Effector CD4-positive, alpha-beta T cell (primary cell): ENCODE results near the gene DNM1.

Experiments
- DNase-seq: peaks from one replicate; pipeline ENCODE4 v3.0.0-alpha.2; 2020

DNM1 gene

GRCh38 chr9:128280084-128280622, 77.0 kb downstream of the DNM1 start:
- no peak for DNase-seq

GRCh38 chr9:128282500-128282899, 79.3 kb downstream of the DNM1 start:
- DNase-seq: no peak

GRCh38 chr9:128285033-128285784, 82.0 kb downstream of the DNM1 start:
- no peak for DNase-seq

DNA sequence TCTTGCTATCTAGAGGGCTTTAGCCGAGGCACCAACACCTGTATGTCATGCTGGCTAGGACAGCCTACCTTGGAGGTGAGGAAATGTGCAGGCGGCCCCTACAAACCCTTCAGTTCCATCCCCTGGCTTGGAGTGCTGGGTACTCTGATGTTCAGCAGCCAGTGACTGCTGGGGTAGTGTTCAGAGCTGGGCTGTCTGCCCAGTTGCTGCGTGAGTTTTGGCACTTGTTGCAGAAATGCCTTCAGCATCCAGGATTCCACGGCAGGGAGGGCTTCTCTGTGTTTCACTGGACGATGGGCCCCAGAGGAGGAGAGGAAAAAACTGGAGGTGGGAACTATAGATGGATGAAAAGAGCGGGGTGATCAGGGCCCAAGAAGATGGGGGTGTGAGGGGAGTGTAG, 83.3 kb downstream of the DNM1 start:
- DNase-seq: no peak

- no peak for DNase-seq
These were observed 85.3 kb downstream of the DNM1 start for GRCh38 chr9:128288273-128289004.

- DNase-seq: no peak
These were observed 88.8 kb downstream of the DNM1 start for GRCh38 chr9:128292009-128292408.

- no peak for DNase-seq
These were observed 89.9 kb downstream of the DNM1 start for GRCh38 chr9:128293091-128293490.

GRCh38 chr9:128294142-128294541, 91.0 kb downstream of the DNM1 start:
- DNase-seq: no peak

- DNase-seq: no peak
These were observed 93.4 kb downstream of the DNM1 start for GRCh38 chr9:128296340-128297220.

DNA sequence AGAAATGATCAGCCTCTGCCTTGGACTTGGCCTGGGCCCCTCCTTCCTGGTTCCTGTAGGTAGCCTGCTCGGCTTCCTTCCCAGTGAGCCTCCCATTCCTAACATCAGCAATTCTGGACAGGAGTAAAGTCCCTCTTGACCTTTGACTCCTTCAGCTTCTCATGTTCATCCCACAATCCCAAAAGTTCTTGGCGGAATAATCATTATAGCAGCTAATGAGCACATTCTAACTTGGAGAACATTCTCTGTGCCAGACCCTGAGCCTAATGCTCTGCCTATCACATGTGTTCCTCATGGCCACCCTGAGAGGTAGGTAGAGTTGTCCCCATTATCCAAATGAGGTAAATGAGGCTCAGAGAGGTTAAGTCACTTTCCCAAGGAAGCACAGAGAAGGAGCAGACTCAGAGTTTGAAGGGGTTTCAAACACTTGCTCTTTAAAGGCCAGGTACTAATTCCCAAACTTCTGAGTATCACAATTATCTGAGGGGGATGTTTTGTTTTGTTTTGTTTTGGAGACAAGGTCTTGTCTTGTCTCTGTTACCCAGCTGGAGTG, 94.1 kb downstream of the DNM1 start:
- DNase-seq: no peak

GRCh38 chr9:128298535-128299482, 95.6 kb downstream of the DNM1 start:
- no peak for DNase-seq

DNA sequence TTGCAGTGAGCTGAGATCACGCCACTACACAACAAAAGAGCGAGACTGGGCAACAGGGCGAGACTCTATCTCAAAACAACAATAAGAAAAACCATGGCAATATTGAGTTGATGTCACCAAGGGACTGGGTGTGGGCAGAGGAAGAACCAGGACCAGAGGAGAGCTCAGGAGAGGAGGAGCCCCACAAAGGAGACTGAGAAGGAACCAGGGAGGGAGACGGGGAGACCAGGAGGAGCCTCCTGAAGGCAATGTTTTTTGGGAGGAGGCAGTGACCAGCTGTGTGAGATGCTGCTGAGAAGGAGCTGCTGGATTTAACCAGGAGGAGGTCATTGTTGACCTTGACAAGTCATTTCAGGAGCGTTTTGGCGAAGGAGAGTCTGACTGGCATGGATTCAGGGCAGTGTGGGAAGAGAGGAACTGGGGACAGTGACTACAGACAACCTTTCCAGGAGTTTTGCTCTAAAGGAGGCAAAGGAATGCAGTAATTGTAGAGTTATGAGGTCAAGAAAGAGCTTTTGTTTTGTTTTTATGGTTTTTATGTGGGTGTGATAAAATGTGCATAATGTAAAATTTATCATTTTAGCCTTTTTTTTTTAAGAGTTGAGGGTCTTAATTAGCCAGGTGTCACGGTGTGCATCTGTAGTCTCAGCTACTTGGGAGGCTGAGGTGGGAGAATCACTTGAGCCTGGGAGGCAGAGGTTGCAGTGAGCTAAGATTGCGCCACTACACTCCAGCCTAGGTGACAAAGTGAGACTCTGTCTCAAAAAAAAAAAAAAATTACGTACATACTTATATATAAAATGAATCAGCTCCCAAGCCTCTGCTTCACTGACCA, 101.2 kb downstream of the DNM1 start:
- no peak for DNase-seq
